Stomach (tissue), 4 donors: Measurements from ENCODE around the gene CST3.
"Not testable (repeated sequence)": the region's sequence is repeated elsewhere in the genome, so short reads cannot be mapped to it uniquely, and the experiment has no call there.

ENCODE experiments used
- CTCF ChIP-seq, 7 experiments: fragments of 450-650 bp in 4 of 7; fragments of 200-600 bp in 3 of 7; sonication (generic) in 3 of 7; IDR thresholded peaks; one replicate each; pipeline ENCODE4 v1.5.1; 2016 to 2019; ENCODE audit warnings: antibody characterized with exemption in 7 of 7, control low read depth in 2 of 7, mild to moderate bottlenecking in 1 of 7
- EP300 ChIP-seq: sonication (generic); formaldehyde crosslinking; IDR thresholded peaks from one replicate; pipeline ENCODE4 v1.6.1; 2017; ENCODE audit warnings: antibody characterized with exemption
- POLR2A ChIP-seq, 4 donors: fragments of 450-650 bp; IDR thresholded peaks; one replicate each; pipeline ENCODE4 v1.6.1; 2016; ENCODE audit warnings: antibody characterized with exemption in 4 of 4, control low read depth in 2 of 4, mild to moderate bottlenecking in 1 of 4, moderate library complexity in 1 of 4

- not testable (repeated sequence) for TF ChIP-seq CTCF (IDR thresholded peaks at IDR 0.05); POLR2A (IDR thresholded peaks at IDR 0.05); EP300
Measured at GRCh38 chr20:23635768-23636090, 2.0 kb downstream of the CST3 start.
